NCI-H82 (cell line): ENCODE results near the gene EEF2.
"Not testable (repeated sequence)": the region's sequence is repeated elsewhere in the genome, so short reads cannot be mapped to it uniquely, and the experiment has no call there.

Source experiments
- DNase-seq: peaks from one replicate; lab custom pipeline; 2025; lab: John Stamatoyannopoulos, UW

The EEF2 gene

GRCh38 chr19:3968556-3969434, 16.5 kb downstream of the EEF2 start:
- peak; percentile 52 for DNase-seq

- not testable (repeated sequence) for DNase-seq
Measured at GRCh38 chr19:3967983-3968382, 17.3 kb downstream of the EEF2 start.

- no peak for DNase-seq
Measured at GRCh38 chr19:3966051-3967017, 18.9 kb downstream of the EEF2 start.

- no peak for DNase-seq
Measured at GRCh38 chr19:3964256-3965194, 20.7 kb downstream of the EEF2 start.

DNA sequence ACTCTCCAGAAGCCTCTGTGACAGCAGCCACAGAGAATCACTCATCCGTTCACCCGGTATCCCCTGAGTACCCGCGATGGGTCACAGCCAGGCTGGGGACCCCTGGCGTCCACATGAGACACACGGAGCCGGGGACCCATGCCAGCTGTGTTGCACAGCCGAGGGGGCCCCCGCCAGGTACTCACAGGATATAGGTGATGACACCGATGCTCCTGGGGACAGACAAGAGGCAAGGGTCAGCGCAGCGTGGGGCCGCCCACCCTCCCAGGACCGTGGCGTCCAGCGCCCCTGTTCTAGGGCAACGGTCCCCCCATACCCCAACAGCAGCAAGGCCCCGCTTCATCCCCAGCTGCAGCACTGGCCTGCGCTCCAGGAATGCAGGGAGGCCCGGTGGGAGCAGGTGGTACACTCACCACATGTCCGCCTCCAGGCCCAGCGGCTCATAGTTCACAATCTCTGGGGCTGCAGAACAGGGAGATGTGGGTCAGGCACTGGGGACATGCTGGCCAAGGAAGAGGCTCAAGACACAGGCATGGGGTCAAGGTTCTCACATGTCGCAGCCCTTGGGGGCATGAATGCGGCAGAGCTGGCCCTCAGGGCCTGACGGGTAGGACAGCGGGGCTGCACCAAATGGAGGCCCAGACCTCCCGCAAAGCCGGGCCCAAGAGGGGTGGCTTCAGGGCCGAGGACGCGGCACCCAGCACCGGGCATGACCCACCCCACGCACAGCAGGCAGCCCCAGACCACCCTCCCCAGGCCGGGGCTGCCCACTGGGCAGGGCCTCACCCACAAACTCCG, 21.6 kb downstream of the EEF2 start:
- no peak for DNase-seq

DNA sequence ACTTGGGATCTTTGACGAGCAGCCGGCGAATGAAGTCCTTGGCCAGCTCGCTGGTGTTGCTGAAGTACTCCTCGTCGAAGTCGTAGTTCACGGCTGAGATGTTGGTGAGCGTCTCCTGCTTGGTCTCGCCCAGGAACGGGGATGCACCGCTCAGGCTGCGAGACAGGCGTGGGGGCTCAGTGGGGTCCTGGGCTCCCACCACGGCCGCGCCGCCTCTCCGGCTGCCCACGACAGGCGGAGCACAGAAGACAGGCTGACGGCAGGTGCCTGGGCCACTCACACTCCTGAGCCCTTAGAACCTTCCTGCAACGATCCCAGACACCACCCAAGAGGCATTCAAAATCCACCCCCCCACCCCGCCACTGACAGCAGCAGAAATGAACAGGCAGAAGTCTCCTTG, 24.3 kb downstream of the EEF2 start:
- no peak for DNase-seq

DNA sequence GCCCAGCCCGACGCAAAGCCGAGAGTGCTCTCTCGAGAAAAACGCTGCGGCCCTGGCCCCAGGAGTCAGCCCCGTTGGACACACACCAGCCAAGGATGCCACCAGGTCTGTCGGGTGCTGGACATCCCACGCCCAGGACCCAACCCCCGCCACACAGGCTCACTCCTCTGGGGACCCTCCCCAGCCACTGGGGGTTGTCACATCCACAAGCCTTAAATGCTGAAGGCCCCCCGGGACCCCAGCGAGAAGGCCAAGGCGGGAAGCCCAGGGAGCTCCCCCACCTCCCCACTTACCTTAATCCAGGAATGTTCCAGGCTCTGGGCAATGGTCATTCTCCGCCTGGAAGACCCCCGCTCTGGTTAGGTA, 25.5 kb downstream of the EEF2 start:
- no peak for DNase-seq

DNA sequence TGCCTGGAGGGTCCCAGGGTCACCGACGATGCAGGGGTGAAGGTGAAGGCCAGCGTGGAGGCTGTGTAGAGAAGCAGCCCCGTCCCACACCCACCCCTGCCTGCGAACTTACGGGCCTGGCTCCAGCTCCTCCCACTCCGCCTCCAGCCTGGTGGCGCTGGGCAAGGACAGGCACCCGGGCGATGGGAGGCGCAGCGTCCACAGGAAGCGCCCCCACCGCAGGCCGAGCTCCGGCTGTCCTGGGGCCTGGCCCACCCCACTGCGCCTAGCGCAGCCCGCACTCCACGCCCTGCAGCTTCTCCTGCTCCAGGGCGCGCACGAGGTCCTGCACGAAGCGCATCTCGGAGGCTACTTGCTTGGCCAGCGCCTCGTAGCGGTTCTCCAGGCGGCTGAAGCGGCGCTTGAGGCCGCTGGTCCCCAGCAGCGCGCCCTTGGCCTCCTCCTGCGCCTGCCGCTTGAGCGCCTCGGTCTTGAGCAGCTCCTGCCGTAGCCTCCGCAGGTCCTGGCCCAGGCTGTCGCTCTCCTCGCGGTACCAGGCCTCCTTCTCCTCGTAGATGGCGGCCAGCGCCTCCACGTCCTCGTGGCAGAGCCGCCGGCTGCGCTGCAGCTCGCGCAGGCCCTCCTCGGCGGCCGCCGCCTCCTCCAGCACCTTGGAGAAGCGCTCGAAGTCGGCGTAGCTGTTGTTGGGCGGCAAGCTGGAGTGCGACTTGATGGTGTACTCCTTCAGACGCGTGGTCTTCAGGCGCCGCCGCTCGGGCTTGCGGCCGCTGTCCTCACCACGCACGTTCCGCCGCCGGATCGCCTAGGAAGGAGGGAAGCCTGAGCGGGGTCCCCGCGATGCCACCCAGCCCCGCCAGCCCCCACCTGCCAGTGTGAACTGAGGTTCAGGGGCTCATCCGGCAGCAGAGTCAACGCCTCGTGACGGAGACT, 26.2 kb downstream of the EEF2 start:
- DNase-seq: no peak

- no peak for DNase-seq
Measured at GRCh38 chr19:3955688-3956087, 29.6 kb downstream of the EEF2 start.

GRCh38 chr19:3955276-3955675, 30.0 kb downstream of the EEF2 start:
- DNase-seq: not testable (repeated sequence)

DNA sequence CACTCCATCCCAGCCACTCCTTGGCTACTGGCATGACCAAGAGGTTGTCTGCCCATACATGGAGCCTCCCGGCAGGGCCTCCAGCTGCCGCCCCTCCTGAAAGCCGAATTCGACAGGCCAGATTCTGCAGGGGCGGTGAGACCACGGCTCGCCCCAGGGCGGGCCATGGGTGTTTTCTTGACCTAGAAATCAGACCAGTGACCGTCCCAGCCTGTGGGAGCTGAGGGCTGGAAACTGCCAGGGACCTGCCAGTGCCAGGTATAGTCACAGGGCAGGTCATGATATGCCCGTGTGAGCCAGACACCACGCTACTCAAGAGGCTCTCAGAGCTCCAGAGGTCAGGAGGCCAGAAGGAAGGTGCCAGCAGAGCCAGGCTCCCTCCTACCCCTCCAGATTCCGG, 31.2 kb downstream of the EEF2 start:
- DNase-seq: no peak

GRCh38 chr19:3952755-3953276, 32.4 kb downstream of the EEF2 start:
- not testable (repeated sequence) for DNase-seq

DNA sequence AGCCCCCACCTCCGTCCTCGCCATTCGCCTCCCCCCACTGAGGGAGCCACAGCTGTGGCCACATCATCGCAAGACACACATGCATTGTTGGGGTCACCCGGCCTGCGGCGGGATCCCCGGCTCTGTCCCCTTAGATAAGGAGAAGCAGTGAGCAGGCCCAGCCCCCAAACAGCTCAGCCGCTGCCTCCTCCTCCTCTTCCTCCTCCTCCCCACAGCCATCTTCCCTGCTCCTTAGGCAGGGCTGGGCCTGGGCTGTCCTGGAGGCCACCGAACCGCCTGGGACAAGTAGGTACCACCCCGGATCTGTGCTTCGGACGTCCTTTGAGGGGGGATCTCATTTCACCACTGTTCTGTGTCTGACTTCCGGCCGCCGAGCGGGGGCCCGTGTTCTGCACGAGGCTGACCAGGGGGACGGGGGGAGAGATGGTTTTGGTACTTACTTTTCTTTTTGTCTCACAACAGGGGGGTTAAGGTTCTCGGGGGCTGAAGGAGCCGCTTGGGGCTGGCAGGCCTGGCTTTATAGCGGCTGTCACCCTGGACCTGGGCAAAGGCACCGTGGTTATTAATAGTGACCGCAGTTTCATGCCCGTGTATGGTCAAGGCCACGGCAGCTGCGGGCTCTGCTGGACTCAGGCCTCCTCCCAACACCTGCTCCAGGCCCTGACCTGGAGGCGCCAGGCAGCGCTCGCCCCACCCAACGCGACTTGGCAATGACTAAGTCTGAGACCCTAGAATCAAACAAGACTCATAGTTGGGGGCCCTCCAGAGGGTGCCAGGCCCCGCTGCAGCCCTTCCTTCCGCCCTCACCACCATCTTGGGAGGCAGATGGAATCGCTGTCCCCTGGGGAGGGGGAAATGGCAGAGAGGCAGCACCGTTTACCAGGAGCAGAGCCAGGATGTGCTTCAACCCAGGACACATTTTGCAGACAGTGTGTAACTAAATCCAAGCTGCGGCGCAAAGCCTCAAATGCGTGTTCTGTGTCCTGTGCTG, 34.1 kb downstream of the EEF2 start:
- DNase-seq: no peak

DNA sequence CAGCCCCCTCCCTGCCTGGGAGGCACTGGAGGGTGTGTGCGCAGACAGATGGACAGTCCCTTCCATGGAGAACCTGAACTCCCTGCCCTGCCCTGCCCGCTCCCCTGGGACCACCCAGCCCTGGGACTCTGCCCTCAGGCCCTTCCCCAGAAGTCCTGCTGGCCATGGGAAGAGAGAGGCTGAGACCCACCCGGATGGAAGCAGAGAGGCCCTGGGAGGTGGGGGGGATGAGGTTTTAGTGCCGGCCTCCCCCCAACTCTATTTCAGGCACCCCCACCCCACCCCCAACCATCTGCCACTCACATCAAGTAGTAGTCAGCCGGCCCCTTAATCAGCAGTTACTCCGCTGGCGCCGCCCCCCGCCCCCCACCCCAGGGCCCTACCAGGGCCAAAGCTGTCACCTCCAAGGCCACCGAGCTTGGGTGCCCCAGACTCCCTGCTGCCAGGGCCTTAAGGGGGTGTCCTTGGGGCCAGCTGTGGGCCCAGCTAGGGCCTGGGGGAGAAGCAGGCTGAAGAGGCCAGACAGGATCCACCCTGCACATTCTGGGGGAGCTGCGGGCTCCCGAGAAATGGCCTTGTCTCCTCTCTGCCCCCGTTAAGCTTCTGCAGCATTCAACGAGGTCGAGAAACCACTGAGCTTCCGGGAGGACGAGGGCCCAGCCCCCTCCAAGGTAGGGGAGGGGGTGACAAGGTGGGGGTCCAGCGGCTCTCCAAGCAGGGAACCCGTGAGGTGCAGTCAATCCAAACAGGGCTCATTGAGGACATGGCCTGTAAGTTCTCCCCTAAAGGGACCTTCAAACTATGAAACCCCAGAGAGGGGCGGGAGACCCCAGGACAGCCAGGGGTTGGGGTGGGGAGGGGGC, 35.0 kb downstream of the EEF2 start:
- DNase-seq: peak; percentile 66

DNA sequence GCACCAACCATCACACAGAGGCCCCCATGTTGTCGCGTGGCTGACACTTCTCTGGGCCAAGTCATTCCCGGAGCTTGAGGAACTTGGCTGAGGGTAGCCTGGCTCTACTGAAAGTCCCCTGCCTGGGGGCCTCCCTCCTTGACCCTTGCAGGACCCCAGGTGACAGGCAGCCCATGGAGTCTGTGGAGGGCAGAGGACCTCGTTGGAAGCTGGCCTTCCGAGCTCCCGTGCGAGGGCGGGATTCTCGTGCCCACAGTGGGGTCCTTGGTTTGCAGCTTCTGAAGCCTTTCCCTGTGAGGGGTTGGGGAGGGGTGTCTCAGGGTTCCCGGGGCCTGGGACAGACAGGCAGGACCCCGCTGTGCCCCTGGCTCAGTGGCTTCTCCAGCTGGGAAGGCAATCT, 36.0 kb downstream of the EEF2 start:
- no peak for DNase-seq

DNA sequence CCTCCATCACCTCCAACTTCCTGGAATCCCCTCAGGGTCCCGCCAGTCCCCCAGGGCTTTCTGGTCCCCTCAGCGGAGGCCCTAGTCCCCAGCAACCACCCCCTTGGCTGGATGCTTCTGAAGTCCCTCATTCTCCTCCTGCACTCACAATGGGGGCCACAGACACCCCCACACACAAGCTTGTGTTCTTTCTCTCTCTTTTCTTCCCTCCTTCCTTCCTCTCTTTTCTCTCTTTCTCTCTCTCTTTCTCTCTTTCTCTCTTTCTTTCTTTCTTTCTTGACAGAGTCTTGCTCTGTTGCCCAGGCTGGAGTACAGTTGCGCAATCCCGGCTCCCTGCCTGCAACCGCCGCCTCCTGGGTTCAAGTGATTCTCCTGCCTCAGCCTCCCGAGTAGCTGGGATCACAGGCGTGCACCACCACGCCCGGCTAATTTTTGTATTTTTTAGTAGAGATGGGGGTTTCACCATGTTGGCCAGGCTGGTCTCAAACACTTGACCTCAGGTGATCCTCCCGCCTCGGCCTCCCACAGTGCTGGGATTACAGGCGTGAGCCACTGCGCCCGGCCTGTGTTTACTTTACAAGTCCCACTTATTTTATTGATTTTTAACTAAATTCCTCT, 37.8 kb downstream of the EEF2 start:
- not testable (repeated sequence) for DNase-seq

DNA sequence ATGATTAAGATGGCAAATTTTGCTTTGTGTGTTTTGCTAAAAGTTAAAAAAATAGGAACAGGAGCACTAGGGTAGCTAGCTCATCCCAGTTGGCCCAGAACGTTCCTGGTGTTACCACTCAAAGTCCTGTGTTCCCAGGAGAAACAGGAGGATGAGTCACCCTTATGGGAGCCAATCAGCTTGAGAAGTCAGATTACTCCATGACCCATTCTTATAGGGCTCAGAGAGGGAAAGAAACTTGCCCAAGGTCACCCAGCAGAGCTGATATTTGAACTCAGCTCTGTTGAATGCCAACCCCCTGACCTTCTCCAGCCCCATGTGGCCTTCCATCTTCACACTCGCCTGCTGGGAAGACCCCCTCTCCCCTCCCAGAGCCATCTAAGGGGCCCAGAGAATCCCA, 39.4 kb downstream of the EEF2 start:
- no peak for DNase-seq
